ENCODE results near the gene ATP5PO.

The ATP5PO gene

GRCh38 chr21:33954395-33954794 lies 38.8 kb upstream of the ATP5PO start:
- no peak for DNase-seq (ENCODE audit: low read depth)
- H3K4me3 ChIP-seq (ENCODE audit: low read depth, low read length) = no peak overlapping the region
- no peak for TF ChIP-seq CTCF (conservative IDR thresholded peaks at IDR 0.05; ENCODE audit: low read depth, low read length)

- no peak overlapping the region for H3K4me3 ChIP-seq (ENCODE audit: low read depth, low read length)
- no peak for TF ChIP-seq CTCF (conservative IDR thresholded peaks at IDR 0.05; ENCODE audit: low read depth, low read length)
- DNase-seq (ENCODE audit: low read depth) = peak; percentile 88
Measured at GRCh38 chr21:33951276-33952178, 35.9 kb upstream of the ATP5PO start.

- DNase-seq (ENCODE audit: low read depth) = no peak
- H3K4me3 ChIP-seq (ENCODE audit: low read depth, low read length) = no peak overlapping the region
- TF ChIP-seq CTCF (conservative IDR thresholded peaks at IDR 0.05; ENCODE audit: low read depth, low read length) = no peak
Measured at GRCh38 chr21:33950431-33951079, 35.0 kb upstream of the ATP5PO start.

- no peak for DNase-seq (ENCODE audit: low read depth)
- H3K4me3 ChIP-seq (ENCODE audit: low read depth, low read length) = no peak overlapping the region
- TF ChIP-seq CTCF (conservative IDR thresholded peaks at IDR 0.05; ENCODE audit: low read depth, low read length) = no peak
Measured at GRCh38 chr21:33949516-33950430, 34.2 kb upstream of the ATP5PO start.

- no peak for DNase-seq (ENCODE audit: low read depth)
- H3K4me3 ChIP-seq (ENCODE audit: low read depth, low read length) = no peak overlapping the region
- no peak for TF ChIP-seq CTCF (conservative IDR thresholded peaks at IDR 0.05; ENCODE audit: low read depth, low read length)
Measured at GRCh38 chr21:33948951-33949444, 33.4 kb upstream of the ATP5PO start.

- H3K4me3 ChIP-seq (ENCODE audit: low read depth, low read length) = no peak overlapping the region
- no peak for DNase-seq (ENCODE audit: low read depth)
- no peak for TF ChIP-seq CTCF (conservative IDR thresholded peaks at IDR 0.05; ENCODE audit: low read depth, low read length)
Measured at GRCh38 chr21:33948096-33948950, 32.7 kb upstream of the ATP5PO start.

All from choroid plexus epithelial cell (primary cell).